ENCODE data around the gene TFB2M. TPM values are rescaled to one million over a fixed set of nuclear protein-coding genes. Genes with fewer than 3 reads are reported as not detected.

Gene TFB2M
- total RNA-seq = 8.2 and 8.6 TPM in 2 replicates

GRCh38 chr1:246566128-246566812 lies at the start of gene TFB2M, which contains the start of gene CNST:
TSS of gene TFB2M (minus strand) at chr1:246566261. CDS start at chr1:246566138, 123 bp downstream.
TSS of gene CNST (plus strand) at chr1:246566456. CDS start at chr1:246591563, 25,107 bp downstream.

GRCh38 chr1:246506674-246507481 lies 59.2 kb downstream of the TFB2M start, which contains the start of gene SMYD3:
TSS of gene SMYD3 (minus strand) at chr1:246507279.

Other genes starting within 250 kb of the TFB2M start
- gene SMYD3, start 59.0 kb downstream of the TFB2M start, total RNA-seq = 18.1 and 21.4 TPM in 2 replicates
- 5.1 and 8.4 TPM in 2 replicates for gene CNST, start 195 bp upstream of the TFB2M start, total RNA-seq
- gene SCCPDH, start 158.1 kb upstream of the TFB2M start, total RNA-seq = 34.7 and 48.0 TPM in 2 replicates